ENCODE results near the gene BEND3. TPM values are rescaled to one million over a fixed set of nuclear protein-coding genes. Genes with fewer than 3 reads are reported as not detected.
"Not testable (repeated sequence)": the region's sequence is repeated elsewhere in the genome, so short reads cannot be mapped to it uniquely, and the experiment has no call there.

Gene BEND3
- total RNA-seq, 1 donor from 2014 or later: 7.7 TPM

- H3K4me3 ChIP-seq (ENCODE audit: low read depth, low read length): no peak overlapping the region
- no peaks in the 10 kb centered on the region for H3K27me3 ChIP-seq (ENCODE audit: control insufficient read depth, insufficient read depth, low read length)
- no peaks in the 10 kb centered on the region for H3K36me3 ChIP-seq (ENCODE audit: control insufficient read depth, insufficient read depth, low read length)
- no peak for DNase-seq (ENCODE audit: low read depth)
- no peak for TF ChIP-seq CTCF (IDR thresholded peaks at IDR 0.05; ENCODE audit: insufficient read depth, low read length, poor library complexity, severe bottlenecking)
Measured at GRCh38 chr6:107154131-107154800, 39.0 kb upstream of the BEND3 start.

DNA sequence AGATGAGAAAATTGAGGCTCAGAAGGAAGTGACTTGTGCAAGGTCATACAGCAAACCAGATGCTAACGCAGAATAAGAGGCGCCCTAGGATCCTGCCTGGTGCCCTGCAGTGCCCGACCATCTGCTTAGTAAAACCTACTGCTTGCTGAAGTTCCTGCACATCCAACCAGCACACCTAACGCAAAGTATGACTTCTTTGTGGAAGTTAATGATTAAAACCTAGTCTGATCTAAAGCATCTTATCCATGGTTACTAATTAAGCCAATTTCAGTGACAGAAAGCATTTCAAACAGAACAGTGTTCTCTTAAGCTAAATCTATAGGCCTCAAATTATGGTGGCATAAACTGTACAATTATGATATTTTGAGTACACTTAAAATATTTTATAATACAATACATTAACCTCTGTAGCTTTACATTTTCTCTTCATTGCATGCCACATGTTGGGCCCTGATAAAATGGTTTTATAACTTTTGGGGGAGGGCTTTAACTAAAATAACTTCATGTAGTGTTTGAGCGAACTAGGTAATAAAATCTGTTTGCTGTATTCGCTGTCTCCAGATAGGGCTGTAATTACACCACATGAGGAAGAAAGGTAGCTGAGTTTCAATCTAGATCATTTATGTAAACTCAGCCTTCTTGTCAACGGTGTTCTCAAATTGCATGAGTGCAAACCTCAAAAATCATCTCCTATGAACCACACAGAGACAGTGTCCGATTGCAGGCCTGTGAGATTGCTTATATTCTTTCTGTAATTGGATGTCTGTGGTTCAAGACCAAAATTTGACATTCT, 37.5 kb upstream of the BEND3 start:
- TF ChIP-seq CTCF (IDR thresholded peaks at IDR 0.05; ENCODE audit: insufficient read depth, low read length, poor library complexity, severe bottlenecking): no peak
- Histone ChIP-seq H3K27me3 (ENCODE audit: control insufficient read depth, insufficient read depth, low read length) (no peaks in the 10 kb centered on the region), H3K4me3 (ENCODE audit: low read depth, low read length) (no peak overlapping the region), H3K36me3 (ENCODE audit: control insufficient read depth, insufficient read depth, low read length) (no peaks in the 10 kb centered on the region)
- peak; percentile 68 for DNase-seq (ENCODE audit: low read depth)

DNA sequence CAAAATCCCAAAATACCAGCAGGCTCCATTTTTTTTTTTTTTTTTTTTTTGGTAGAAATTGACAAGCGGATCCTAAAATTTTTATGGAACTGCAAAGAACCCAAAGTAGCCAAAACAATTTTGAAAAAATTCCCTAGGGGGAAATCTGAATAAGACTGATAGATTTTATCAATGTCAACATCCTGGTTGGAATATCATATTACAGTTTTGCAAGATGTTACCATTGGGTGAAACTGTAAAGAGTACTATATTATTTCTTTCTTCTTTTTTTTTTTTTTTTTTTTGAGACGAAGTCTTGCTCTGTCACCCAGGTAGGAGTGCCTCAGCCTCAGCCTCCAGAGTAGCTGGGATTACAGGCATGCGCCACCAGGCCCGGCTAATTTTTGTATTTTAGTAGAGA, 29.4 kb upstream of the BEND3 start:
- Histone ChIP-seq H3K36me3 (ENCODE audit: control insufficient read depth, insufficient read depth, low read length) (no peaks in the 10 kb centered on the region), H3K4me3 (ENCODE audit: low read depth, low read length) (no peak overlapping the region), H3K27me3 (ENCODE audit: control insufficient read depth, insufficient read depth, low read length) (no peaks in the 10 kb centered on the region)
- no peak for TF ChIP-seq CTCF (IDR thresholded peaks at IDR 0.05; ENCODE audit: insufficient read depth, low read length, poor library complexity, severe bottlenecking)
- DNase-seq (ENCODE audit: low read depth): no peak

DNA sequence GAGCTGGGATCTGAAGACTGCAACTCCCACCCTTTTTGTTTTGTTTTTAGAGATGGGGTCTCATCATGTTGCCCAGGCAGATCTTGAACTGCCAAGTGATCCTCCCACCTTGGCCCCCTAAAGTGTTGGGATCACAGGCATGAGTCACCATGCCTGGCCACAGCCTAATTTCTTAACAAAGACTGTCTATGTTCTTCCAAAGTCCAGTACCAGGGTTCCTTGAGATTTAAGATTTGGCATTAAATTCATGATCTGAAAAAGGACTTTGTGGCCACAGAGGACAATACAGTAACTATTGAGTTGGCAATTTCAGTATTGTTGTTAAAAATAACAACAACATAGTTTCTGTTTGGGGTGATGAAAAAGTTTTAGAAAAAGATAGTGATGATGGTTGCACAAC, 28.7 kb upstream of the BEND3 start:
- no peak for DNase-seq (ENCODE audit: low read depth)
- no peaks in the 10 kb centered on the region for H3K27me3 ChIP-seq (ENCODE audit: control insufficient read depth, insufficient read depth, low read length)
- no peaks in the 10 kb centered on the region for H3K36me3 ChIP-seq (ENCODE audit: control insufficient read depth, insufficient read depth, low read length)
- TF ChIP-seq CTCF (IDR thresholded peaks at IDR 0.05; ENCODE audit: insufficient read depth, low read length, poor library complexity, severe bottlenecking): no peak
- H3K4me3 ChIP-seq (ENCODE audit: low read depth, low read length): no peak overlapping the region

GRCh38 chr6:107140581-107140980, 25.3 kb upstream of the BEND3 start:
- no peaks in the 10 kb centered on the region for H3K27me3 ChIP-seq (ENCODE audit: control insufficient read depth, insufficient read depth, low read length)
- DNase-seq (ENCODE audit: low read depth): no peak
- no peak overlapping the region for H3K4me3 ChIP-seq (ENCODE audit: low read depth, low read length)
- no peak for TF ChIP-seq CTCF (IDR thresholded peaks at IDR 0.05; ENCODE audit: insufficient read depth, low read length, poor library complexity, severe bottlenecking)
- no peaks in the 10 kb centered on the region for H3K36me3 ChIP-seq (ENCODE audit: control insufficient read depth, insufficient read depth, low read length)

- H3K4me3 ChIP-seq (ENCODE audit: low read depth, low read length); H3K27me3 ChIP-seq (ENCODE audit: control insufficient read depth, insufficient read depth, low read length); H3K36me3 ChIP-seq (ENCODE audit: control insufficient read depth, insufficient read depth, low read length); DNase-seq (ENCODE audit: low read depth): not testable (repeated sequence)
Measured at GRCh38 chr6:107136324-107136723, 21.0 kb upstream of the BEND3 start.

- DNase-seq (ENCODE audit: low read depth); H3K36me3 ChIP-seq (ENCODE audit: control insufficient read depth, insufficient read depth, low read length); H3K27me3 ChIP-seq (ENCODE audit: control insufficient read depth, insufficient read depth, low read length); H3K4me3 ChIP-seq (ENCODE audit: low read depth, low read length): not testable (repeated sequence)
Measured at GRCh38 chr6:107135048-107135680, 19.8 kb upstream of the BEND3 start.
